B cell (primary cell): ENCODE data around the gene FMR1NB. TPM values are rescaled to one million over a fixed set of nuclear protein-coding genes. Genes with fewer than 3 reads are reported as not detected.

Experiments
- ATAC-seq: fragments of 200-7000 bp; cut with Tn5 transposase; one replicate; pipeline ENCODE4 v1.10.0; 2021; ENCODE audit warnings: low read depth, mild to moderate bottlenecking, moderate number of reproducible peaks, moderate library complexity
- CTCF ChIA-PET: fragments of 350-600 bp; sonication (Branson Sonifier 250); formaldehyde crosslinking; loops from one replicate; lab custom pipeline; 2021; ENCODE audit warnings: antibody characterized with exemption, inconsistent platforms; lab: Charles Lee
- POLR2A ChIA-PET: fragments of 350-600 bp; sonication (Branson Sonifier 250); formaldehyde crosslinking; loops from one replicate; lab custom pipeline; 2021; ENCODE audit warnings: antibody characterized with exemption; lab: Charles Lee
- DNase-seq: peaks from one replicate; pipeline ENCODE4 v3.0.0; 2013
- H2AFZ ChIP-seq: 2 replicates; pipeline ENCODE4 v1.6.1; 2012; ENCODE audit warnings: mild to moderate bottlenecking, low read depth, low read length; ENCODE audit not compliant: insufficient read depth, poor library complexity, severe bottlenecking
- H3K27ac ChIP-seq, 2 donors: 1 replicate in 1 of 2; 2 replicates in 1 of 2; pipeline ENCODE4 v1.5.1; 2012 to 2013; ENCODE audit warnings: low read length in 2 of 2, mild to moderate bottlenecking in 2 of 2, moderate library complexity in 1 of 2
- H3K27me3 ChIP-seq, 4 experiments: fragments of 200-600 bp in 1 of 4; sonication (generic) in 1 of 4; replicated peaks in 1 of 4; 1 replicate in 2 of 4; 2 replicates in 2 of 4; pipeline versions ENCODE4 v1.6.1 to v1.7.0; 2013 to 2016; ENCODE audit warnings: low read length in 3 of 4, mild to moderate bottlenecking in 2 of 4, mixed read lengths in 1 of 4, moderate library complexity in 1 of 4; ENCODE audit not compliant: insufficient read depth in 4 of 4, control insufficient read depth in 3 of 4; ENCODE audit errors: control extremely low read depth in 1 of 4
- H3K36me3 ChIP-seq, 2 experiments: replicated peaks in 1 of 2; 1 replicate in 1 of 2; 2 replicates in 1 of 2; pipeline versions ENCODE4 v1.6.1 to v1.7.1; 2013; ENCODE audit warnings: low read length in 1 of 2; ENCODE audit not compliant: insufficient read depth in 2 of 2, control insufficient read depth in 1 of 2; ENCODE audit errors: control extremely low read depth in 1 of 2, extremely low read depth in 1 of 2
- H3K4me1 ChIP-seq, 2 donors: fragments of 200-600 bp in 1 of 2; sonication (generic) in 1 of 2; 1 replicate in 1 of 2; 2 replicates in 1 of 2; pipeline versions ENCODE4 v1.5.1 to v1.6.1; 2013 to 2017; ENCODE audit warnings: low read length in 2 of 2; ENCODE audit not compliant: control insufficient read depth in 2 of 2, insufficient read depth in 2 of 2
- H3K4me2 ChIP-seq: replicated peaks from 2 replicates; pipeline ENCODE3; 2012; ENCODE audit warnings: mild to moderate bottlenecking, low read depth, low read length; ENCODE audit not compliant: poor library complexity, severe bottlenecking
- H3K4me3 ChIP-seq, 5 experiments: fragments of 200-600 bp in 1 of 5; sonication (generic) in 1 of 5; 1 replicate in 3 of 5; 2 replicates in 2 of 5; pipeline versions ENCODE4 v1.5.1 to v1.7.0; 2011 to 2016; ENCODE audit warnings: low read length in 4 of 5, mild to moderate bottlenecking in 4 of 5, low read depth in 2 of 5, control low read depth in 1 of 5, moderate library complexity in 1 of 5; ENCODE audit not compliant: insufficient read depth in 1 of 5; ENCODE audit errors: control extremely low read depth in 1 of 5, extremely low read depth in 1 of 5
- H3K79me2 ChIP-seq: fragments of 200-600 bp; sonication (generic); one replicate; pipeline ENCODE4 v1.6.0; 2016; ENCODE audit warnings: low read length; ENCODE audit not compliant: control insufficient read depth, insufficient read depth
- H3K9ac ChIP-seq: fragments of 200-600 bp; sonication (generic); 2 replicates; pipeline ENCODE4 v1.6.1; 2017; ENCODE audit warnings: mild to moderate bottlenecking, low read length, moderate library complexity
- H3K9me3 ChIP-seq, 3 donors: one replicate each; pipeline versions ENCODE4 v1.6.1 to v1.7.1; 2013; ENCODE audit warnings: low read length in 2 of 3; ENCODE audit not compliant: control insufficient read depth in 2 of 3, insufficient read depth in 1 of 3; ENCODE audit errors: control extremely low read depth in 1 of 3
- H4K20me1 ChIP-seq: 2 replicates; pipeline ENCODE4 v1.6.0; 2012; ENCODE audit warnings: mild to moderate bottlenecking, low read length; ENCODE audit not compliant: insufficient read depth, control insufficient read depth, poor library complexity, severe bottlenecking
- H3K27ac Mint-ChIP-seq: one replicate; pipeline ENCODE4 v1.8.0; 2021; ENCODE audit warnings: mixed read lengths
- H3K27me3 Mint-ChIP-seq: one replicate; pipeline ENCODE4 v1.8.0; 2021; ENCODE audit warnings: mixed read lengths
- H3K4me1 Mint-ChIP-seq: one replicate; pipeline ENCODE4 v1.8.0; 2021; ENCODE audit warnings: mixed read lengths
- H3K4me3 Mint-ChIP-seq: one replicate; pipeline ENCODE4 v1.8.0; 2021; ENCODE audit warnings: mixed read lengths
- H3K9me3 Mint-ChIP-seq: one replicate; pipeline ENCODE4 v1.8.0; 2022; ENCODE audit warnings: mixed read lengths; ENCODE audit not compliant: insufficient read depth
- EZH2 ChIP-seq: IDR thresholded peaks from 2 replicates; pipeline ENCODE4 v1.6.1; 2012; ENCODE audit warnings: borderline replicate concordance, low read depth, mild to moderate bottlenecking, moderate library complexity, low read length; ENCODE audit not compliant: insufficient read depth, poor library complexity, severe bottlenecking
- WGBS: methylation state at CpG from one replicate; pipeline ENCODE4 v1.1.5; 2013; ENCODE audit warnings: missing lambda C conversion rate; ENCODE audit not compliant: insufficient coverage; 5-methylcytosine and 5-hydroxymethylcytosine counted together
- intact Hi-C: fragments of 100-400 bp; cut with micrococcal nuclease; formaldehyde crosslinking; loops from one replicate; pipeline ENCODE4 v1.10.0; 2022
- polyA plus RNA-seq: library from polyadenylated mRNA; depleted of rRNA; stranded (reverse); fragments of >200 nt; gene quantifications from 2 replicates; pipeline ENCODE4 v1.2.3, GENCODE V29; 2012
- total RNA-seq, 2 donors: library from RNA; stranded (reverse); fragments of 120-200 nt in 1 of 2; gene quantifications; 1 replicate in 1 of 2; 2 replicates in 1 of 2; pipeline versions ENCODE4 v1.2.3 to v1.2.4, GENCODE V29; 2013 to 2022
- TF ChIP-seq, protein P1 (sequence below): fragments of 200-600 bp; IDR thresholded peaks from one replicate; pipeline ENCODE4 v1.8.0; 2022; ENCODE audit warnings: antibody characterized with exemption, mild to moderate bottlenecking

Gene FMR1NB
- total and polyA plus RNA-seq, 2 donors (not counting 1 experiment from before 2014, with no cell fraction given) = not detected

DNA sequence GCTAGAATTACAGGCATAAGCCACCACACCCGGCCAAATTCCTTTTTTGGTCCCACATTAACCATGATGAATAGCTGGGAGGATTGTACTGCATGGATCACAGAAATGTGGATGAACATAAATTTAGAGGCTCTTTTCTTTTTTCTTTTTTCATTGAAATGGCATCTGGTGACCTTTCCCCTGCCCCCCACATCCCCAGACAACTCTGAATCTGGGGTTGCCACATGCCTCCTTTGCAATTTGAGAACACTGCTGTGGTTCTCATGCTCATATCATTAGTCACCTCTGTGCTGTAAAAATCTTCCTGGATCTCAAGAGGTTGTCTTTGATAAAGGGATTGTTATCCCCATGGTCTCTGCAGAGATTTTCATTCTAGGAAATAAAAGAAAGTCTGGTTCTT is 22.8 kb upstream of the FMR1NB start:
- no CpG with 5 or more reads among the region's 1 CpG for WGBS
- ChIA-PET CTCF (no interaction called here), POLR2A (no interaction called here)
- H2AFZ ChIP-seq = no peak overlapping the region
- no peaks in the 10 kb centered on the region for H3K79me2 ChIP-seq
- H3K4me2 ChIP-seq = no peak overlapping the region
- no peaks in the 10 kb centered on the region for H3K4me1 ChIP-seq
- H3K27me3 Mint-ChIP-seq = peaks cover 4% of the 10 kb centered on the region
- no peak for ATAC-seq
- no peak overlapping the region for H3K9ac ChIP-seq
- H3K9me3 Mint-ChIP-seq = no peaks in the 10 kb centered on the region
- H4K20me1 ChIP-seq = no peaks in the 10 kb centered on the region
- H3K36me3 ChIP-seq = no peaks in the 10 kb centered on the region
- H3K27ac Mint-ChIP-seq = no peak overlapping the region
- H3K4me3 Mint-ChIP-seq = no peak overlapping the region
- no peak for DNase-seq
- intact Hi-C loops = no loop called here
- H3K4me1 Mint-ChIP-seq = no peaks in the 10 kb centered on the region
- no peak overlapping the region for H3K27ac ChIP-seq
- no peaks in the 10 kb centered on the region for H3K27me3 ChIP-seq
- TF ChIP-seq, protein P1, sequence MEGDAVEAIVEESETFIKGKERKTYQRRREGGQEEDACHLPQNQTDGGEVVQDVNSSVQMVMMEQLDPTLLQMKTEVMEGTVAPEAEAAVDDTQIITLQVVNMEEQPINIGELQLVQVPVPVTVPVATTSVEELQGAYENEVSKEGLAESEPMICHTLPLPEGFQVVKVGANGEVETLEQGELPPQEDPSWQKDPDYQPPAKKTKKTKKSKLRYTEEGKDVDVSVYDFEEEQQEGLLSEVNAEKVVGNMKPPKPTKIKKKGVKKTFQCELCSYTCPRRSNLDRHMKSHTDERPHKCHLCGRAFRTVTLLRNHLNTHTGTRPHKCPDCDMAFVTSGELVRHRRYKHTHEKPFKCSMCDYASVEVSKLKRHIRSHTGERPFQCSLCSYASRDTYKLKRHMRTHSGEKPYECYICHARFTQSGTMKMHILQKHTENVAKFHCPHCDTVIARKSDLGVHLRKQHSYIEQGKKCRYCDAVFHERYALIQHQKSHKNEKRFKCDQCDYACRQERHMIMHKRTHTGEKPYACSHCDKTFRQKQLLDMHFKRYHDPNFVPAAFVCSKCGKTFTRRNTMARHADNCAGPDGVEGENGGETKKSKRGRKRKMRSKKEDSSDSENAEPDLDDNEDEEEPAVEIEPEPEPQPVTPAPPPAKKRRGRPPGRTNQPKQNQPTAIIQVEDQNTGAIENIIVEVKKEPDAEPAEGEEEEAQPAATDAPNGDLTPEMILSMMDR = no peak
- TF ChIP-seq EZH2 = no peak
- no peak overlapping the region for H3K4me3 ChIP-seq
- no peaks in the 10 kb centered on the region for H3K9me3 ChIP-seq

DNA sequence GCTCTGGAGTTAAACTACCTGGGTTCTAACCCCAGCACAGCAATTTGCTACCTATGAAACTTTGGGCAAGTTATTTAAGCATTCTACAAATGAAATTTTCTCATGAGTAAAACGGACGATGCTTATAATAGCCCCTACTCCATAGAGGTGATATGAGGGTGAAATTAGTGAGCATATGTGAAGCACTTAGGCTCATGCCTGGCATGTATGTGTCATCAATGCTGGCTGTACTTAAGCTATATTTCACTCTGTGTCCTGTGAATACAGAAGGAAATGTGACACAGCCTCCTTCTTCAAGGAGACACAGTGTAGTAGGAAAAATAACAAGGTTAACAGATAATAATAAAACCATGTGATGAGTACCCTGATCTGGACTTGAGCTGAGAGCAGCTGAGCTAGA is 20.4 kb upstream of the FMR1NB start:
- intact Hi-C loops = no loop called here
- Mint-ChIP-seq H3K4me1 (no peaks in the 10 kb centered on the region), H3K27ac (no peak overlapping the region), H3K9me3 (no peaks in the 10 kb centered on the region), H3K4me3 (no peak overlapping the region), H3K27me3 (peaks cover 8% of the 10 kb centered on the region)
- H3K27ac ChIP-seq = no peak overlapping the region
- no peak overlapping the region for H3K9ac ChIP-seq
- DNase-seq = no peak
- no CpG with 5 or more reads among the region's 2 CpGs for whole genome bisulfite sequencing
- H2AFZ ChIP-seq = no peak overlapping the region
- H3K4me3 ChIP-seq = no peak overlapping the region
- no peaks in the 10 kb centered on the region for H3K9me3 ChIP-seq
- H3K79me2 ChIP-seq = no peaks in the 10 kb centered on the region
- no peaks in the 10 kb centered on the region for H3K27me3 ChIP-seq
- no peaks in the 10 kb centered on the region for H3K4me1 ChIP-seq
- no peaks in the 10 kb centered on the region for H4K20me1 ChIP-seq
- ChIA-PET CTCF (no interaction called here), POLR2A (no interaction called here)
- no peak for TF ChIP-seq EZH2
- TF ChIP-seq, protein P1 = no peak
- H3K4me2 ChIP-seq = no peak overlapping the region
- no peaks in the 10 kb centered on the region for H3K36me3 ChIP-seq
- ATAC-seq = no peak
